ENCODE results near the gene CACNA2D4. TPM values are rescaled to one million over a fixed set of nuclear protein-coding genes. Genes with fewer than 3 reads are reported as not detected.
A peak's percentile ranks its signal among the peaks of the same experiment; 100 is the strongest.

CACNA2D4 gene
- total RNA-seq, 1 donor from 2014 or later = 0.87 TPM

DNA sequence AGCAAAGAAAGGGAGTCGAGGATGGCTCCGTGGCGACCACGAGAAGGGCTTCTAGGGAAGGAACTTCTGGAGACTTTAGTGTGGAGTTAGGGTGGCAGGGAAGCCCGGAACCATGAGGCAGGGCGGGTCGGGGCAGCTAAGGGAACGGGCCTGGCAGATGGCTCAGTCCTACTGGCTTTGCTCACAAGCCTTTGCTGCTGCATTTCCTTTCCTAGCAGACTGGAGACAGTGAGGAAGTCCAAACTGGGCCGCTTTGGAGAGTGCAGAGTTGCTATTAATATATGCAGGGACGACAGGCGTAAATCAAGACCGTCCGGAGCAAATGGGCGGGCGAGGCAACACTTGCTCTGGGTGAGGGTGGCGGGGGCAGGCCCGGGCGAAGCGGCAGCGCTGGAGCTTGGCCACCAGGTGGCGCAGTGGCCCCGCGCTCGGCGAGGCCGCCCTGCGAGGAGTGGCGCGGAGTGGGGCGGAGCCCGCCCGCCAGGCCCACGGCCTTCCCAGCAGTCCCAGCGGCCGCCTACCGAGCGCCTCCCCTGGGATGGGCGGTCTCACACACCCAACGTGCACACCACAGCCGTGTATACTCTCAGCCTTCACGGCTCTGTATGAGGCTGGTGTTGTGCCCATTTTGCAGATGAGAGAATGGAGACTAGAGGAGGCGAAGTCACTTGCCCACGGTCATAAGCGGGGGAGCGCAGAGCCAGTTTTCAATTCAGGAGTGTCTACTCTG is 122.5 kb downstream of the CACNA2D4 start:
- DNase-seq (ENCODE audit: extremely low spot score, unreplicated experiment) = peak; percentile 88
- H3K4me3 Mint-ChIP-seq = peak overlapping the region; percentile 82
- H3K27ac Mint-ChIP-seq = peak overlapping the region; percentile 67

DNA sequence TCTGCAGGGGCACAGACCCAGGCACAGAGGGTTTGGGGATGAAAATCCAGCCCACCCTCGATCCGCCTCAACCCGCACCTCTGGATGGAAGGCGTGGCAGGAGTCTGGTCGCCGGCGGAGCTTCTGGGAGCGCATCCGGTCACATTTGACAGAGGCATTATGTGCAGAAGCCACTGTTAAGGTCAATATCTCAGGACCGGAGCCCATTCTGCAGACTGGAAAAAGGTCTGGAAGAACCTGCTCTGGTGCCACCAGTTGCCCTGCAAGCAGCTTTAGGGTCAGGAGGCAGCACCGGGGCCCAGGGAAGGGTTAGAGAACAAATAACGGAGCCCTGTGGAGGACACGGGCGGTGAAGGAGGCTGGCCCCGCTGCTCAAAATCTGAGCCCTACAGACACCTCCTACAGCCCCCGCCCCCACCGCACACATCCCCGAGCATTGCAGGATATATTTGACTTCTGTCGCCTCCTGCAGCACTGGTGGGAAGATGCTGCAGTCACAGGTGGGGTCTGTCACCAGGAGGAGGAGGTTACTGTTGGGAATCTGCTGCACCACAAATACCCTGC is 123.1 kb downstream of the CACNA2D4 start:
- no peak for DNase-seq (ENCODE audit: extremely low spot score, unreplicated experiment)
- H3K4me1 Mint-ChIP-seq (ENCODE audit: unreplicated experiment) = peaks cover 10% of the 10 kb centered on the region
- H3K27ac Mint-ChIP-seq = peak overlapping the region; percentile 67
- H3K9me3 Mint-ChIP-seq = no peaks in the 10 kb centered on the region
- TF ChIP-seq, protein P1, sequence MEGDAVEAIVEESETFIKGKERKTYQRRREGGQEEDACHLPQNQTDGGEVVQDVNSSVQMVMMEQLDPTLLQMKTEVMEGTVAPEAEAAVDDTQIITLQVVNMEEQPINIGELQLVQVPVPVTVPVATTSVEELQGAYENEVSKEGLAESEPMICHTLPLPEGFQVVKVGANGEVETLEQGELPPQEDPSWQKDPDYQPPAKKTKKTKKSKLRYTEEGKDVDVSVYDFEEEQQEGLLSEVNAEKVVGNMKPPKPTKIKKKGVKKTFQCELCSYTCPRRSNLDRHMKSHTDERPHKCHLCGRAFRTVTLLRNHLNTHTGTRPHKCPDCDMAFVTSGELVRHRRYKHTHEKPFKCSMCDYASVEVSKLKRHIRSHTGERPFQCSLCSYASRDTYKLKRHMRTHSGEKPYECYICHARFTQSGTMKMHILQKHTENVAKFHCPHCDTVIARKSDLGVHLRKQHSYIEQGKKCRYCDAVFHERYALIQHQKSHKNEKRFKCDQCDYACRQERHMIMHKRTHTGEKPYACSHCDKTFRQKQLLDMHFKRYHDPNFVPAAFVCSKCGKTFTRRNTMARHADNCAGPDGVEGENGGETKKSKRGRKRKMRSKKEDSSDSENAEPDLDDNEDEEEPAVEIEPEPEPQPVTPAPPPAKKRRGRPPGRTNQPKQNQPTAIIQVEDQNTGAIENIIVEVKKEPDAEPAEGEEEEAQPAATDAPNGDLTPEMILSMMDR (conservative IDR thresholded peaks at IDR 0.05) = no peak
- peak overlapping the region; percentile 82 for H3K4me3 Mint-ChIP-seq
- peaks cover 25% of the 10 kb centered on the region for H3K27me3 Mint-ChIP-seq
- no peaks in the 10 kb centered on the region for H3K36me3 Mint-ChIP-seq

More for the DNA sequence above, 122.5 kb downstream of the CACNA2D4 start:
- Mint-ChIP-seq H3K36me3 (no peaks in the 10 kb centered on the region), H3K4me1 (ENCODE audit: unreplicated experiment) (peaks cover 9% of the 10 kb centered on the region), H3K27me3 (peaks cover 24% of the 10 kb centered on the region), H3K9me3 (no peaks in the 10 kb centered on the region)
- TF ChIP-seq, protein P1 (conservative IDR thresholded peaks at IDR 0.05) = peak; percentile 99

DNA sequence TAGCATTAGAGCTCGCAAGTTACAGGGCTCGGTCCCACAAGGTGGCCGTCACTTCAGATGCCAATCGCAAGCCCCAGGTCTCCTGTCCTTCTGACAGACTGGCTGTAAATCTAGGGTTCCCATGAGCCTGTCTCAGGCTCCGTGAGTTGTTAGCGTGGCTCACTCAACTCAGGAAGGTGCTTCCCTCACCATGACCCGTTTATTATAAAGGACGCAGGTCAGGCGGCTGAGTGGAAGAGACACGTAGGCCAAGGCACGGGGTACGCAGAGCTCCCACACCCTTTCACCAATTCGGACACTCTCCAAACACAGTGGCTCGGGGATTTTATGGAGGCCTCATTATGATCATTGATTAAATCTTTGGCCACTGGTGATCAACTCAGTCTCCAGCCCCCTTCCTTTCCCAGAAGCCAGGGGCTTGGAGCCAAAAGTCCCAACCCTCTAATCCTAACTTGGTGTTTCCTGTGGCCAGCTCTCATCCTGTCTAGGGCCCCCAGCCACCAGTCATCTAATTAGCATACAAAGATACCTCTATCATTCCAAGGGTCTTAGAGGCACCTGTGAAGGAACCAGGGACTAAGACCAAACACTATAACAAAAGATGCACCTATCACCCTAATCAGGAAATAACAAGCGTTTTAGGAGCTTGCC is 123.9 kb downstream of the CACNA2D4 start:
- H3K27me3 Mint-ChIP-seq = peaks cover 23% of the 10 kb centered on the region
- DNase-seq (ENCODE audit: extremely low spot score, unreplicated experiment) = no peak
- no peak overlapping the region for H3K27ac Mint-ChIP-seq
- H3K4me1 Mint-ChIP-seq (ENCODE audit: unreplicated experiment) = peaks cover 10% of the 10 kb centered on the region
- TF ChIP-seq, protein P1 (conservative IDR thresholded peaks at IDR 0.05) = no peak
- no peaks in the 10 kb centered on the region for H3K9me3 Mint-ChIP-seq
- no peak overlapping the region for H3K4me3 Mint-ChIP-seq
- H3K36me3 Mint-ChIP-seq = no peaks in the 10 kb centered on the region

DNA sequence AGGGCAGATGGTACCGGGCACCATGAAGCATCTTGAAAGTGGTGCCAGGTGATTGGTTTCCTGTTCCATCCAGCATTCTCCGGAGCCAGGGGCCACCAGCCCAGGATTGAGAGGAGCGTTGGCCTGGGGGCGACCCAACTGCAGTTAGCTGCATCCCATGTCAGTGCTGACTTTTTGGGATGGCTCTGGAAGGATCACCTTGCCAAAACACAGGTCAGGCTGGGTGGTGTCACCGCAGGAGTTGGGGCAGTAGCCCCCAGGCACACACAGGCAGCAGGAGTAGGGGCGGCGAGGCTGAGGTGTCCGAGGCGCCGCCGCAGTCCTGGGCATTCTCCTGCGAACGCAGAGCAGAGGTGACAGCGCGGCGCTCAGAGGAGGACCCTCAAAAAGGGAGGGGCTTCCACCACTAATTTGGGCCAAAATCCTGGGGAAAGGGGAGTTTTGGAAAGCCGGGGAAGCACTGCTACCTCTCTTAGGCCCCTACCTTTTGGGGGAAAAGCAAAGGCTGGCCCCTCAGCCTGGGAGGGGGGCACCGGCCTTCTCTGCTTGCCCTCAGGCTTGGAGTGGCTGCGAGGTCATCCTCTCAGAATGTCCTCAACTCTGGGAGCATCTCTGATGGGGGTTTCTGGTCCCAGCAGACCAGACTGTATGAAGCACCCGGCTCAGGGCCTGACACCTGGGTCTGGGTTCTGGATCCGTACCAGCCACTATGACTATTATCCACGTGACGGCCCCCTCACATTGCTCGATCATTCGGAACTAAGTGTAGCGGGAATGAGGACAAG is 124.8 kb downstream of the CACNA2D4 start:
- DNase-seq (ENCODE audit: extremely low spot score, unreplicated experiment) = no peak
- TF ChIP-seq, protein P1 (conservative IDR thresholded peaks at IDR 0.05) = no peak
- Mint-ChIP-seq H3K9me3 (no peaks in the 10 kb centered on the region), H3K4me3 (no peak overlapping the region), H3K27me3 (peaks cover 18% of the 10 kb centered on the region), H3K4me1 (ENCODE audit: unreplicated experiment) (peaks cover 10% of the 10 kb centered on the region), H3K27ac (no peak overlapping the region), H3K36me3 (peaks cover 4% of the 10 kb centered on the region)

DNA sequence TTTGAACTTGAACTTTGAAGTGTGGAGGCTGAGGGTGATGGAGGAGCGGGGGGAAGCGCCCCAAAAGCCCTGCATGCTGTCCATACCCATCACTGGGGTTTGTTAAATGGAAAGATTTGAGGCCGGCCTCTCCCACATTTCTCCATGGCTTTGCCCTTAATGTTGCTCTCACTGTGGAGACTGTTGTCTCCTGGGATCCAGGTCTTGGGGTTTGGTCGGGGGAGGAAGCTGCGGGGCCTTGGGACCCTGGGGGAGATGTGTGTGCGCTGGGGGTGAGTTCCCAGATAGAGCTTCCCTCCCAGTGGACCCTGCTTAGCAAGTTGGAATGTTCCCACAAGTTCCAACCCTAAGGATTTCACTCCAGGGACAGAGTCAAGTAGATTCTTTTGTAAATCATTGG is 126.0 kb downstream of the CACNA2D4 start:
- Mint-ChIP-seq H3K36me3 (peaks cover 9% of the 10 kb centered on the region), H3K27ac (no peak overlapping the region), H3K4me1 (ENCODE audit: unreplicated experiment) (peaks cover 10% of the 10 kb centered on the region), H3K4me3 (no peak overlapping the region), H3K9me3 (no peaks in the 10 kb centered on the region), H3K27me3 (peaks cover 16% of the 10 kb centered on the region)
- TF ChIP-seq, protein P1 (conservative IDR thresholded peaks at IDR 0.05) = no peak
- no peak for DNase-seq (ENCODE audit: extremely low spot score, unreplicated experiment)
